Mesothelial cell of epicardium (in vitro differentiated cells): ENCODE results near the gene PRR30. TPM values are rescaled to one million over a fixed set of nuclear protein-coding genes. Genes with fewer than 3 reads are reported as not detected.

Experiments
- DNase-seq, 2 experiments: peaks; one replicate each; pipeline ENCODE4 v3.0.0; 2021; ENCODE audit warnings: low spot score in 2 of 2; ENCODE audit not compliant: unreplicated experiment in 2 of 2
- H3K27ac Mint-ChIP-seq: 2 replicates; pipeline ENCODE4 v1.8.0; 2021; ENCODE audit warnings: mixed read lengths
- H3K27me3 Mint-ChIP-seq: 2 replicates; pipeline ENCODE4 v1.8.0; 2021; ENCODE audit warnings: low read depth, mixed read lengths
- H3K36me3 Mint-ChIP-seq: 2 replicates; pipeline ENCODE4 v1.8.0; 2021; ENCODE audit warnings: mixed read lengths
- H3K4me1 Mint-ChIP-seq: 2 replicates; pipeline ENCODE4 v1.8.0; 2021; ENCODE audit warnings: mixed read lengths
- H3K4me3 Mint-ChIP-seq: 2 replicates; pipeline ENCODE4 v1.8.0; 2021; ENCODE audit warnings: mild to moderate bottlenecking, moderate library complexity, mixed read lengths
- H3K9me3 Mint-ChIP-seq: 2 replicates; pipeline ENCODE4 v1.8.0; 2021; ENCODE audit warnings: mixed read lengths
- total RNA-seq: library from RNA; stranded (reverse); gene quantifications from 3 replicates; pipeline ENCODE4 v1.2.1, GENCODE V29; 2021
- TF ChIP-seq, protein P1 (sequence below): fragments of 200-600 bp; sonication (generic); IDR thresholded peaks from one replicate; pipeline ENCODE4 v1.5.0; 2021; ENCODE audit warnings: antibody characterized with exemption; ENCODE audit not compliant: unreplicated experiment

PRR30 gene
- total RNA-seq, 1 donor from 2014 or later = not detected

DNA sequence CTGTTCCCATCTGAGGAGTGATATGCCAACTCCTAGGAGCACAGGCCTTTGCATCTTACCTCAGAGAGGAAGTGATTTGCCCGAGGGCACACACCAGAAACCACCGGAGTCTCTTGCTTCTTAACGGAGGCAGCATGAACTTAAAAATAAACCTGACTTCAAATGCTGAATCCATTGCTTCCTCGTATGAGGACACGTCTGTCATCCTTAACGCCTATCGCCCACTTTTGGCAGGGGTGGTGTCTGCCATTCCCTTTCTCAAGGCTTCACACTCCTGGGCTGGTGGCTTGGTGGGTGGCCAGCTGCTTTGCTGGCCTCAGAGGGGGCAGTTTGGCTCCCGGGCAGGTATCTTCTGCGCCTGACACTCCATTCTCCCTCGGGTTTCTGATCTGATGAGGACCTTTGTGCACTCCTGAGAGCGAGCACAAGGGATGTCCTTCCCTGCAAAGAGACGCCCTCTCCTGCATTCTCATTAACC is 3.7 kb downstream of the PRR30 start:
- H3K9me3 Mint-ChIP-seq = no peaks in the 10 kb centered on the region

GRCh38 chr2:27134781-27135477 is 4.3 kb downstream of the PRR30 start:
- Mint-ChIP-seq H3K9me3 (no peaks in the 10 kb centered on the region), H3K27ac (peak overlapping the region; percentile 78), H3K27me3 (peaks cover 1% of the 10 kb centered on the region), H3K36me3 (peaks cover 9% of the 10 kb centered on the region), H3K4me3 (peak overlapping the region; percentile 90), H3K4me1 (peaks cover 12% of the 10 kb centered on the region)
- TF ChIP-seq, protein P1, sequence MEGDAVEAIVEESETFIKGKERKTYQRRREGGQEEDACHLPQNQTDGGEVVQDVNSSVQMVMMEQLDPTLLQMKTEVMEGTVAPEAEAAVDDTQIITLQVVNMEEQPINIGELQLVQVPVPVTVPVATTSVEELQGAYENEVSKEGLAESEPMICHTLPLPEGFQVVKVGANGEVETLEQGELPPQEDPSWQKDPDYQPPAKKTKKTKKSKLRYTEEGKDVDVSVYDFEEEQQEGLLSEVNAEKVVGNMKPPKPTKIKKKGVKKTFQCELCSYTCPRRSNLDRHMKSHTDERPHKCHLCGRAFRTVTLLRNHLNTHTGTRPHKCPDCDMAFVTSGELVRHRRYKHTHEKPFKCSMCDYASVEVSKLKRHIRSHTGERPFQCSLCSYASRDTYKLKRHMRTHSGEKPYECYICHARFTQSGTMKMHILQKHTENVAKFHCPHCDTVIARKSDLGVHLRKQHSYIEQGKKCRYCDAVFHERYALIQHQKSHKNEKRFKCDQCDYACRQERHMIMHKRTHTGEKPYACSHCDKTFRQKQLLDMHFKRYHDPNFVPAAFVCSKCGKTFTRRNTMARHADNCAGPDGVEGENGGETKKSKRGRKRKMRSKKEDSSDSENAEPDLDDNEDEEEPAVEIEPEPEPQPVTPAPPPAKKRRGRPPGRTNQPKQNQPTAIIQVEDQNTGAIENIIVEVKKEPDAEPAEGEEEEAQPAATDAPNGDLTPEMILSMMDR = no peak
- no peak for DNase-seq

More for the DNA sequence above, 3.7 kb downstream of the PRR30 start:
- H3K36me3 Mint-ChIP-seq = peaks cover 9% of the 10 kb centered on the region
- H3K27me3 Mint-ChIP-seq = peaks cover 4% of the 10 kb centered on the region
- TF ChIP-seq, protein P1 = no peak
- no peak for DNase-seq
- peak overlapping the region; percentile 90 for H3K4me3 Mint-ChIP-seq
- H3K4me1 Mint-ChIP-seq = peaks cover 12% of the 10 kb centered on the region
- H3K27ac Mint-ChIP-seq = peak overlapping the region; percentile 78

DNA sequence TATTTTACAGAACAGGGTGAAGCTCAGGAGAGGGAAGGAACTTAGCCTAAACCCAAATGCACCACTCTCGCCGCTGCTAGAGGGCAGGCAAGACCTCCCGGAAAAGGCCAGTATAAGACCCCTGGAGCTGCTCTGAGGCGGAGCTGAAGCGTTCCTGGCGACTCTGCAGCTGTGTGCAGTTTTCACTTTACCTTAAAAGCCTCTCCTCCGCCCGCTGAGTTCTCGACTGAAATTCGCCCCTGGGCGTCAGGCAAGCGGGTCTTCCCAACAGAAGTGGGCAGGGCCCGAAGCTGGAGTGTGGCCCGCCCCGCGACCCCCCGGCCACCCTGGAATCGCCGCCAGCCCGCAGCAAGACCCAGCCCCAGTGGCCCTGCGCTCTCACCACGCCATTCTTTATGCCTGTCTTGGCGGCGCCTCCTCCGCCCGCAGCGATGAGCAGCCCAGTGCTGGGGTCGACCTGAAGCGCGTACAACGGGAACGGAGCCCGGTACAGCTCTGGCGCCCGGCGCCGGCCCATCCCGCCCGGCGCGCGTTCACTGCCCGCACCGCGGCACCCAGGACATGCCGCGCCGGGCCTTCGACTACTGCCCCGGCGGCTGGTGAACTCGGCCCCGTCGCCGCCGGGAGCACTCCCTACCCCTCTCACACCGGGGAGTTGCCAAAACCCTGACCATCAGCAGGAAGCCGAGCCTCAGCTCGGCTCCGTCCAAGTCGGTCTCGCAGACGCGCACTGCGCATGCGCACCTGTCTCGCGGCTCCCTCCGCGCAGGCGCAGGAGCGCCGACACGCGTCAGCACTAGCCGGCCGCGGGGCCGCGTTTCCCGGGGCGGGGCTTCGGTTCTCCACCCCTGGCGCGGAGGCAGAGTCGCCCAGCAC is 5.1 kb downstream of the PRR30 start, which contains the start of gene PREB:
Gene PREB, minus strand, starts transcription at position 732 of the 876 bp plus-strand sequence. Its CDS starts 215 bp downstream, at position 517.
- peak within 1 kb of the TSS; percentile 98 for H3K27ac Mint-ChIP-seq
- peak within 1 kb of the TSS; percentile 90 for H3K4me3 Mint-ChIP-seq
- peaks cover 9% of the 10 kb centered on the region for H3K36me3 Mint-ChIP-seq
- H3K27me3 Mint-ChIP-seq = no peaks in the 10 kb centered on the region
- DNase-seq = peak; percentile 98 to 99
- TF ChIP-seq, protein P1 = no peak
- no peaks in the 10 kb centered on the region for H3K9me3 Mint-ChIP-seq
- peaks cover 12% of the 10 kb centered on the region for H3K4me1 Mint-ChIP-seq

DNA sequence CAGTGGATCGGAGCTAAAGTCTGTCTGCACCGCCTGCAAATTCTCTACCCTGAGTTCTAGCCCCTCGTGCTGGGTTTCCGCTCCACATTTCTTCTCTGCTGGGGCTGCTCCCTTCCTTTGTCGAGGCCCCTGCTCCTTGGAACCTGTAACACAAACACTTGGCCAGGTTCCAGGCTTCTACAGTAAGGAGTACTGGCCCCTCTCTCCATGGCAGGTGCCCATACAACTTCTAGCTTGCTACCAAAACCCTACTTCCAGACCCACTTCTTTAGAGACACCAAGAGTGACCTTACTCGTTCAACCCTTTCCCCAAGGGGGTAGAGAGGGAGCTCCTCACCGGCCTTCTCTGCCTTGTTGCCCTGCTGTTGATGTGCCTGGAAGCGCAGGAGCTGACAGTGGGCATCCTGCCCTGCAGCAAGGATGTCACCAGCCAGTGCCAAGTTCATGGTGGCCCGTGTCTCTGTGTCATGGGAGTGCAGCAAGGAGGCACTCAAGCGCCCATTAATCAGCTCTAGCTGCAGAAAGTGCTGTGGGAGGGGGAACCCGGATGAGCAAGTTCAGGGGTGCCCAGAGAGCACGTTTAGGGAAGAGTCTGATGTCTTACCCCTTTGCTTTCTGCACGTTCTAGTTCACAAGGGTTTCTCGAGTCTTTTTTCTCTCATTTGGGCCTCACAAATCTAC is 5.9 kb downstream of the PRR30 start:
- H3K36me3 Mint-ChIP-seq = peaks cover 9% of the 10 kb centered on the region
- H3K4me1 Mint-ChIP-seq = peaks cover 12% of the 10 kb centered on the region
- peak overlapping the region; percentile 91 for H3K27ac Mint-ChIP-seq
- TF ChIP-seq, protein P1 = no peak
- no peaks in the 10 kb centered on the region for H3K9me3 Mint-ChIP-seq
- no peak for DNase-seq
- H3K4me3 Mint-ChIP-seq = peak overlapping the region; percentile 90
- no peaks in the 10 kb centered on the region for H3K27me3 Mint-ChIP-seq

DNA sequence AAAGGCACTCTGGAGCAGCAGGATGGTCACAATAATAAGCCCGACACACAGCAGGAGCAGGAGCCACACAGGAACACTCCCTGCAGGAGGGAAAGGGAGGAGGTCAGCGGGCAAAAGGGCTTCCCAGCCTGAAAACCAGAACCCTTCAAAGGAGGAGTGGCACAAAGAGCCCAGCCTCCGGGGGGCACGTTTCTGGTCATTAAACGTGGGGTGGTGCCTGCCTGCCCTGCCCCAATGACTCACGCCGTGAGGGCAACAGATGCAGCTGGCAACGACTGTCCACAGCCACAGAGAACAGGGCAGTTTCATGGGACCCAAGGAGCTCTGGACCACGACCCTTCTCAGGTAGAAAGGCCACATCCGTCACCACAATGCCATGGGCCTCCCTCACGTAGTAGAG is 7.8 kb downstream of the PRR30 start:
- DNase-seq = no peak
- peaks cover 9% of the 10 kb centered on the region for H3K36me3 Mint-ChIP-seq
- no peaks in the 10 kb centered on the region for H3K9me3 Mint-ChIP-seq
- H3K27ac Mint-ChIP-seq = no peak overlapping the region
- no peak overlapping the region for H3K4me3 Mint-ChIP-seq
- peaks cover 12% of the 10 kb centered on the region for H3K4me1 Mint-ChIP-seq
- H3K27me3 Mint-ChIP-seq = no peaks in the 10 kb centered on the region
- TF ChIP-seq, protein P1 = no peak
